ENCODE measurements around the gene FAM240A.

DNA sequence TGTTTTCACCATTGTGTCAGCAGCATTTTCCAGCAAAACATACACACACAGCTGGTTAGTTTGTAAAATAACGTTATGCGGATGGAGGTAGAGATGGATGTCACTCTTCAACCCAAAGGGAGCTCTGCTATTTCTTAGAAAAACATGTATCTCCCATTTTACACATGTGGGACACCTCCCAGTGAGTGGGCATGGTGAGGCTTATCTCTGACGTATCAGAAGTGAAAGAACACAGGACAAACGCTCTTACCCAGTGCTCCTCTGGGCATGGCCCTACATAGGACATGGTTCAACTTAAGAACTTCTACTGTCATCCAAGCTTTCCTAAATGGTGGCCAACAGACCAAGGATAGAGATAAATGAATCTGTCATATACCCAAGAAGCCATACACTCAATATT, 2.1 kb downstream of the FAM240A start:
- TF ChIP-seq, protein P1, sequence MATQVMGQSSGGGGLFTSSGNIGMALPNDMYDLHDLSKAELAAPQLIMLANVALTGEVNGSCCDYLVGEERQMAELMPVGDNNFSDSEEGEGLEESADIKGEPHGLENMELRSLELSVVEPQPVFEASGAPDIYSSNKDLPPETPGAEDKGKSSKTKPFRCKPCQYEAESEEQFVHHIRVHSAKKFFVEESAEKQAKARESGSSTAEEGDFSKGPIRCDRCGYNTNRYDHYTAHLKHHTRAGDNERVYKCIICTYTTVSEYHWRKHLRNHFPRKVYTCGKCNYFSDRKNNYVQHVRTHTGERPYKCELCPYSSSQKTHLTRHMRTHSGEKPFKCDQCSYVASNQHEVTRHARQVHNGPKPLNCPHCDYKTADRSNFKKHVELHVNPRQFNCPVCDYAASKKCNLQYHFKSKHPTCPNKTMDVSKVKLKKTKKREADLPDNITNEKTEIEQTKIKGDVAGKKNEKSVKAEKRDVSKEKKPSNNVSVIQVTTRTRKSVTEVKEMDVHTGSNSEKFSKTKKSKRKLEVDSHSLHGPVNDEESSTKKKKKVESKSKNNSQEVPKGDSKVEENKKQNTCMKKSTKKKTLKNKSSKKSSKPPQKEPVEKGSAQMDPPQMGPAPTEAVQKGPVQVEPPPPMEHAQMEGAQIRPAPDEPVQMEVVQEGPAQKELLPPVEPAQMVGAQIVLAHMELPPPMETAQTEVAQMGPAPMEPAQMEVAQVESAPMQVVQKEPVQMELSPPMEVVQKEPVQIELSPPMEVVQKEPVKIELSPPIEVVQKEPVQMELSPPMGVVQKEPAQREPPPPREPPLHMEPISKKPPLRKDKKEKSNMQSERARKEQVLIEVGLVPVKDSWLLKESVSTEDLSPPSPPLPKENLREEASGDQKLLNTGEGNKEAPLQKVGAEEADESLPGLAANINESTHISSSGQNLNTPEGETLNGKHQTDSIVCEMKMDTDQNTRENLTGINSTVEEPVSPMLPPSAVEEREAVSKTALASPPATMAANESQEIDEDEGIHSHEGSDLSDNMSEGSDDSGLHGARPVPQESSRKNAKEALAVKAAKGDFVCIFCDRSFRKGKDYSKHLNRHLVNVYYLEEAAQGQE (IDR thresholded peaks at IDR 0.05), result no peak
- TF ChIP-seq, protein P2, sequence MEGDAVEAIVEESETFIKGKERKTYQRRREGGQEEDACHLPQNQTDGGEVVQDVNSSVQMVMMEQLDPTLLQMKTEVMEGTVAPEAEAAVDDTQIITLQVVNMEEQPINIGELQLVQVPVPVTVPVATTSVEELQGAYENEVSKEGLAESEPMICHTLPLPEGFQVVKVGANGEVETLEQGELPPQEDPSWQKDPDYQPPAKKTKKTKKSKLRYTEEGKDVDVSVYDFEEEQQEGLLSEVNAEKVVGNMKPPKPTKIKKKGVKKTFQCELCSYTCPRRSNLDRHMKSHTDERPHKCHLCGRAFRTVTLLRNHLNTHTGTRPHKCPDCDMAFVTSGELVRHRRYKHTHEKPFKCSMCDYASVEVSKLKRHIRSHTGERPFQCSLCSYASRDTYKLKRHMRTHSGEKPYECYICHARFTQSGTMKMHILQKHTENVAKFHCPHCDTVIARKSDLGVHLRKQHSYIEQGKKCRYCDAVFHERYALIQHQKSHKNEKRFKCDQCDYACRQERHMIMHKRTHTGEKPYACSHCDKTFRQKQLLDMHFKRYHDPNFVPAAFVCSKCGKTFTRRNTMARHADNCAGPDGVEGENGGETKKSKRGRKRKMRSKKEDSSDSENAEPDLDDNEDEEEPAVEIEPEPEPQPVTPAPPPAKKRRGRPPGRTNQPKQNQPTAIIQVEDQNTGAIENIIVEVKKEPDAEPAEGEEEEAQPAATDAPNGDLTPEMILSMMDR (IDR thresholded peaks at IDR 0.05; ENCODE audit: low read depth, low read length, missing input control), result no peak
- TF ChIP-seq GABPA (IDR thresholded peaks at IDR 0.05 in 1 of 2, conservative IDR thresholded peaks at IDR 0.05 in 1 of 2) (no peak), JUND (IDR thresholded peaks at IDR 0.05) (no peak), RXRA (IDR thresholded peaks at IDR 0.05) (no peak), RAD21 (IDR thresholded peaks at IDR 0.05) (no peak), TAF1 (conservative IDR thresholded peaks at IDR 0.05) (no peak), HNF4G (IDR thresholded peaks at IDR 0.05) (no peak), YY1 (IDR thresholded peaks at IDR 0.05) (no peak), SP1 (IDR thresholded peaks at IDR 0.05) (no peak), FOXA2 (IDR thresholded peaks at IDR 0.05) (no peak)
- TF ChIP-seq, protein P3, sequence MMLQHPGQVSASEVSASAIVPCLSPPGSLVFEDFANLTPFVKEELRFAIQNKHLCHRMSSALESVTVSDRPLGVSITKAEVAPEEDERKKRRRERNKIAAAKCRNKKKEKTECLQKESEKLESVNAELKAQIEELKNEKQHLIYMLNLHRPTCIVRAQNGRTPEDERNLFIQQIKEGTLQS (IDR thresholded peaks at IDR 0.05), result no peak
- TF ChIP-seq, protein P4, sequence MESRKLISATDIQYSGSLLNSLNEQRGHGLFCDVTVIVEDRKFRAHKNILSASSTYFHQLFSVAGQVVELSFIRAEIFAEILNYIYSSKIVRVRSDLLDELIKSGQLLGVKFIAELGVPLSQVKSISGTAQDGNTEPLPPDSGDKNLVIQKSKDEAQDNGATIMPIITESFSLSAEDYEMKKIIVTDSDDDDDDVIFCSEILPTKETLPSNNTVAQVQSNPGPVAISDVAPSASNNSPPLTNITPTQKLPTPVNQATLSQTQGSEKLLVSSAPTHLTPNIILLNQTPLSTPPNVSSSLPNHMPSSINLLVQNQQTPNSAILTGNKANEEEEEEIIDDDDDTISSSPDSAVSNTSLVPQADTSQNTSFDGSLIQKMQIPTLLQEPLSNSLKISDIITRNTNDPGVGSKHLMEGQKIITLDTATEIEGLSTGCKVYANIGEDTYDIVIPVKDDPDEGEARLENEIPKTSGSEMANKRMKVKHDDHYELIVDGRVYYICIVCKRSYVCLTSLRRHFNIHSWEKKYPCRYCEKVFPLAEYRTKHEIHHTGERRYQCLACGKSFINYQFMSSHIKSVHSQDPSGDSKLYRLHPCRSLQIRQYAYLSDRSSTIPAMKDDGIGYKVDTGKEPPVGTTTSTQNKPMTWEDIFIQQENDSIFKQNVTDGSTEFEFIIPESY (IDR thresholded peaks at IDR 0.05), result no peak
- TF ChIP-seq, protein P5, sequence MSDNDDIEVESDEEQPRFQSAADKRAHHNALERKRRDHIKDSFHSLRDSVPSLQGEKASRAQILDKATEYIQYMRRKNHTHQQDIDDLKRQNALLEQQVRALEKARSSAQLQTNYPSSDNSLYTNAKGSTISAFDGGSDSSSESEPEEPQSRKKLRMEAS (IDR thresholded peaks at IDR 0.05), result no peak
